ENCODE results near the gene ACOT12.
"Not testable (repeated sequence)": the region's sequence is repeated elsewhere in the genome, so short reads cannot be mapped to it uniquely, and the experiment has no call there.

ACOT12 gene

DNA sequence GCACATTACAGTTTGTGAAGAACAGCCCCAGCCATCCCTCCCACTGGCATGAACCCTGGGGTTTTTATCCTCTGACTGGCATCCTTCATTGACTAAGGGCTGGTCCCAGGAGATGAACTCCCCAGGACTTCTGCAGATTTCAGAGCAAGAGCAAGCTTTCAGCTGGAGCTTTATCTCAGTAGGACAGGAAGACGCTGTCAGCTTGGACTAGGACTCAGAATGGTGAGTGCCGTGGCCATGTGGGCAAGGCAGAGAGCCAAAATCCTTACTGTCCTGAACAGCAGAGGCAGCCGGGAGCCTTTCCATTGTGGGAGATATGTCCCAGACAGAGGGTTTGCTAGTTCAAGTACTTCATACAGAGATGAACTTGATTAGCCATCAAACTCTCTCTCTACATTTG, 3.2 kb upstream of the ACOT12 start:
- DNase-seq: no peak

DNA sequence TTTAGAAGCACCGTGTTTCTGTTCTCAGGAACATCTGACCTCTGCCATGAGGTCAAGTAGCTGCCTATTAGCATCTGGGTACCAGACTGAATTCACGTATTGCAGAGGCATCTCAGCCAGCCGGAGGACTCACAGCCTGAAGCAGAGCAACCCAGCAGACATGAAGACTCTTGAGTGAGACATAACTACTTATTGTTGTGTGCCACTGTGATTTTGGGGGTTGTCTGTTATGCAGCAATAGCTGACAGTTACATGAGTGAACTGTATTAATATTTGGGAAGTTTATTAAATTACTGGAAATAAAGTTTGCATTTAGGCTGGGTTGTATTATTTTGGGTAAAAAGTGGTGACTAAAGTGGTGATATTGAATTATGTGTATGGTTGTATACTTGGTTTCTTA, 1.3 kb upstream of the ACOT12 start:
- DNase-seq: no peak

DNA sequence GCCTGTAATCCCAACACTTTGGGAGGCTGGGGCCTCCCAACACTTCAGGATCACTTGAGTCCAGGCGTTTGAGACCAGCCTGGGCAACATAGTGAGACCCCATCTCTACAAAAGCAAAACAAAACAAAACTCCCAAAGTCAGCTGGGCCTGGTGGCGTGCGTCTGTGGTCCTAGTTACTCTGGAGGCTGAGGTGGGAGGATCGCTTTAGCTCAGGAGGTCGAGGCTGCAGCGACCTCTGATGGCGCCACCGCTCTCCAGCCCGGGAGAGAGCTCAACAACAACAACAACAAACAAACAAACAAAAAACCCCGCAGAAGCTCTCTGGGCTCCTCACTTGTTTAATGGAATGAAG, 528 bp downstream of the ACOT12 start:
- DNase-seq: no peak

DNA sequence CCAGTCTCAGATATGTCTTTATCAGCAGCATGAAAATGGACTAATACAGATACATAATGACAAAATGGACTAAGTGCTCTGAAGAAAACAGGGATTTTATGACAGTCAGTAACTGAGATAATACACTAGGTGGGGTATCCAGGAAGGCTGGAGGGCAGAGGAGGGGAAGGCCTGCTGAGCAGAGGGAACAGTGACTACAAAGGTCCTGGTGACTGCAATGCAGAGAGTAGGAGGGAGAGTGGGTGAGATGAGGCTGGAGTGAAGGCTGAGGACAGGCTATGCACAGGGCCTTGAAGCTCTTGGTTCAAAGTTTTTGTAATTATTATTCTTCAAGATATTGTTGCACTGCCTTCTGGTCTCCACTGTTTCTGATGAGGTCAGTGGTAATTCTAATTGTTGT, 4.9 kb downstream of the ACOT12 start:
- no peak for DNase-seq

DNA sequence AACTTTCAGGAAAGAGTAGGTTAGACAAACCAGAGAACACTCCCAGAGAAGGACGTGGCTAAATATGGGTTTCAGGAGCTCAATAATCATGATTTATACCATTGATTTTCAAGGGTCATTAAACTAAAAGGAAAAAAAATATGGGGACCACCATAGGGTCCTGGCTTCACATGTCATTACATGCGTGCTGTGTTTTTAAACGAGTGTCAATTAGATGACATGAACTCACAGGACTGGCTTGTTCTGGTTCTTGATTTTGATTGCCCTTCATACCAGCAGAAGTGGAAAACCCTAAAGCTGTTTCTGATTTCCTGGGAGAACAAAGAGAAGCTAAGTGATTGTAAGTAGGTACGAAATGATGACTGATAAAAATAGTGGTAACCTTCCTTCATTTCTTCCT, 5.8 kb downstream of the ACOT12 start:
- no peak for DNase-seq

DNA sequence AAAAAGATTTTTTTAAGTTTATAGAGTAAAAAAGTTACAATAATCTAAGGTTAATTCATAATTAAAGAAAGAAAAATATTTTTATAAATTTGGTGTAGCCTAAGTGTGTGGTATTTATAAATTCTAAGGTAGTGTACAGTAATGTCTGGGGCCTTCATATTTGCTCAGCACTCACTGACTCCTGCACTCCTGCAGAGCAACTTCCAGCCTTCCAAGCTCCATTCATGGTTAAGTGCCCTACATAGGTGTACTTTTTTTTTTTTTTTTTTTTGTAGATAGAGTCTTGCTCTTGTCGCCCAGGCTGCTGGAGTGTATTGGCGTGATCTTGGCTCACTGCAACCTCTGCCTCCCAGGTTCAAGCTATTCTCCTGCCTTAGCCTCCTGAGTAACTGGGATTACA, 10.1 kb downstream of the ACOT12 start:
- no peak for DNase-seq

DNA sequence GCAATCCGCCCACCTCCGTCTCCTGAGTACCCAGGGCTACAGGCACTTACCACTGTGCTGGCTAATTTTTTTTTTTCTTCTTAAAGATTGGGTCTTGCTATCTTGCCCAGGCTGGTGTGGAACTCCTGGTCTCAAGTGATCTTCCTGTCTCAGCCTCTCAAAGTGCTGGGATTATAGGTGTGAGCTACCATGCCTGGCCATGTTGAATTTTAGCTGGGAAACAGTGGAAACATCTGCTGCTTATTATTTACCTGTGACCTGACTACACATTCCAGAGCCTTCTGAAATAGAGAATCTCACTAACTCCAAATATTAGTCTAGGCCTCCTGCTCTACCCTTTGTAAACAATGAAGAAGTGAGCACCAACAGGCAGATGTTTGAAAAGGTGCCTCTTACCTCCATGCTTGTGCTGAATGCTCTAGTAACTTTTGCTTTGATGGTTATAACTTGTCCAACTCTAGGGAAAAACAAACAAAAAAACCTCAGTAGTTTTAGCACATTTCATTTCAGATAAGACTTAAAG, 22.5 kb downstream of the ACOT12 start:
- no peak for DNase-seq

DNA sequence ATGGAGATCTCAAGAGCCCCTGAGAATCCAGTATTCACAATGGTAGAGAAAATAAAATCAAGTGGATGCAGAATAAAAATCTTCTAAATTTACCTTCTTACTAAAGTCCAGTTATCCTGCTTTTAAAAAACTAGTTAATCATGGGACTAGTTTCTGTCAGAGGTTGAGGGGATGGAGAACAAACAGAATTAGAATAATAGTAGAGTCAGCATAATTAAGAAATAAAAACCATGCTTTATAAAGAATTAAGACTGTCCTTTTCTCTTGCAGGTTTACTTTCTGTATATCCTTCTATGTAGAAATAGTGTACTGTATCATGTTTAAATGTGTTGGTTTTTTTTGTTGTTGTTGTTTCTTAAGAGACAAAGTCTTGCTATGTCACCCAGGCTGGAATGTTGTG, 23.0 kb downstream of the ACOT12 start:
- DNase-seq: no peak

DNA sequence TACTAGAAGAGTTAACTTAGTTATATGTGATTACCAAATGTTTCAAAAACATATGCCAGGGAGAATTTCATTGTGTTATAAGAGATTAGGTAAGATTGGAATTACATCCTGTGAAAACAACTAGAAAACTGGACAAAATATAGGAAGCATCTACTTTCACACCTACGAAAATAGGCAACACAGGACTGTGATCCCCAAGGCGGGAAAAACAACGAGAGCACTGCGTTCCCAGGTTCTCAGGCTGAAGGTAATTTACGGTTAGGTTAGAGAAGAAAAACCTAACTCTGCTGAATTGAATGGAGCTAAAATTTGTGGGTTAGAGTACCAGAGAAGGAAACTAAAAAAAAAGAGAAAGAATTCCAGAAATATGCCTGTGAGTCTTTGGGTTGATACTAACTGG, 28.4 kb downstream of the ACOT12 start:
- DNase-seq: no peak

DNA sequence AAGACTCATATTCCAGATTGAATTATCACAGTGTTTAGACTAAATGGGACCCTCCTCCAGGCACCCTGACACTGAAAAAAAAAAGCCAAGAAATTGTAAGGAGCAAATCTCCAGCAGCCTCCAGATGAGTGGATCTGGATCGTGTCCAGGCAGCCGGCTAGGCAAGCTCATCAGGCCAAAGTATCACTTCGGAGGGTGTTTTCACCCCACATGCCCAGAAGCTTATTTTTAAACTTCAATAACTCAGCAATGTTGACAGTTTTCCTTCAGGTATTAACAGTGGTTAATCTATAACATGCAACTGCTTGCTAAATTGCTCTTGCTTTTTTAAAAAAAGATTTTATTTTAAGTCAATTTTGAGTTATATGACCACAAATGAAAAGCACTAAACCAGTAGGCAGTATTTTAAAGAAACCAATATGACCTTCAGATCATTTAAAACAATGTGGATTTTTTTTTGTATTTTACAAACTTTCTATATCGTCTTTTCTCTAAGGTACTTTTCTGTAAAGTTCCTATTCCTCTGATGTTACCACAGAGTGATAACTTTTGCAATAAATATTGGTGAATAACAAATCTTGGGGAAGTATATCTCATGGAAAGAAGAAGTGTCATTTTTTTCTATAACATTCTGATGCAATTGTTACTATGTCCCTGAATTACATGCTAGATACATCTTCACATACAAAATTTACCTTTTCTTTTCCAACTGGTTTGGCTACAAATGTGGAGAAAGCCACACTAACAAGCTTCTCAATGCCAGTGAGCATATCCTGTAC, 30.7 kb downstream of the ACOT12 start:
- no peak for DNase-seq

DNA sequence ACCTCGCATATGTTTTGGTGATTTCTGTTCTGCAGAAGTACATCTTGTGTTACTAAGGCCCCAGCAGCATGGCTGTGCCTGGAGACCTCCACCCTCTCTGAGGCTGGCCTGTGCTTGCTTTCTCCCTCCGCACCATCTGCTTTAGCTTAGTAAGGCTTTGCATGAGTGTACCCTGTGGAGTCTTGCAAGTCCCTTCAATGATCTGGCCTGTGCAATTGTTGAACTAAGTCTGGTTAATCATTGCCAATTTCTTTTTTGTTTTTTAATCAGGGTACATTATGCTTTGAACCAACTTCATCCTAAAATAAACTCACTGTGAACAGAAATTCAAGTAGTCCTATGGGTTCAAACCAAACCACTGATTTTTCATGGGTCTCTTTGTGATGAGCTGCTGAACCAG, 32.3 kb downstream of the ACOT12 start:
- no peak for DNase-seq

DNA sequence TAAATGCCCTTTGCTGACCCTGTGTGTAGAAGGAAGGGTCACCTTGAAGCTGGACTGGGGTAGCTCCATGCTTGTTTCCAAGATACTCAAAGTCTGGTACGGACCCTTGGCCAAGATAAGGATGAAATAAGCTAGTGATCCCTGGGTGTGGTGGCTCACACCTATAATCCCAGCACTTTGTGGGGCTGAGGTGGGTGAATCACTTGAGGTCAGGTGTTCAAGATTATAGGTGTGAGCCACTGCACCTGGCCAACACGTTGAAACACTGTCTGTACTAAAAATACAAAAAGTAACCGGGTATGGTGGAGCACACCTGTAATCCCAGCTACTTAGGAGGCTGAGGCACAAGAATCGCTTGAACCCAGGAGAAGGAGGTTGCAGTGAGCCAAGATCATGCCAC, 33.3 kb downstream of the ACOT12 start:
- no peak for DNase-seq

DNA sequence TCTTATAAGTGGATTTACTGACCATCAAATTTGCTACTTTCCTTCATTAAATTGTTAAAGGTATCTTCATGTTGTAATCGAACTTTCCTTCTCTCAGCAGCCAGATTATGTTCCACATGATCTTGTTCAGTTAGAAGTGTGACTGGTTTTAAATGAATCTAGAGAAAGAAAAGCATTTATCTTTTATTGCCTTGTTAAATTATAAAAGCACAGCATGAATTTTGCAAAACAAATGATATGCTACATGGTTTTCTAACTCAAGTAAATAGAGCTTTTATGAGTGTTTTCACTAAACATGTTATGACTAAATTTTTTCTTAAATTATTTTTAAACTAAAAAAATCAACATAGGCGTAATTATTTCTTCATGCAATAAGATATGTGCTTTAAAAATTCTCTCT, 34.1 kb downstream of the ACOT12 start:
- no peak for DNase-seq

DNA sequence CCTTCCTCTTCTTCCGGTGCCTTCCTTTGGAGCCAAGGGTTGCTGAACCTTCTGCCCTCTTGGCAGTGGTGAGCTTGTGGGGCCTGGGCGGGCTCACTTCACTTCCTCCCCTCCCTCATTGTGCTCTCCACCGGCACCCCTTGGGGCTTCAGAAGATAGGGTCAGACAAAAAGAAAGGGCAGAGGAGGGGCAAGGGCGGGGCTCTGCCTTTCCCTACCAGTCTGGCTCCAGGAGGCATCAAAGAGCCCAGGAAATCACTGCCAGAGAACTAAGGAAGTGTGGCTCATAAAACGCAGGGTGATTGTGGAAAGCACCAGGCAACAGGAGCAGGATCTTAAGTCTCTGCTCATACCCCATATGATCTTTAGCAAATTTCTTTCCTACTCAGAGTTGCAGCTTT, 34.8 kb downstream of the ACOT12 start:
- no peak for DNase-seq

DNA sequence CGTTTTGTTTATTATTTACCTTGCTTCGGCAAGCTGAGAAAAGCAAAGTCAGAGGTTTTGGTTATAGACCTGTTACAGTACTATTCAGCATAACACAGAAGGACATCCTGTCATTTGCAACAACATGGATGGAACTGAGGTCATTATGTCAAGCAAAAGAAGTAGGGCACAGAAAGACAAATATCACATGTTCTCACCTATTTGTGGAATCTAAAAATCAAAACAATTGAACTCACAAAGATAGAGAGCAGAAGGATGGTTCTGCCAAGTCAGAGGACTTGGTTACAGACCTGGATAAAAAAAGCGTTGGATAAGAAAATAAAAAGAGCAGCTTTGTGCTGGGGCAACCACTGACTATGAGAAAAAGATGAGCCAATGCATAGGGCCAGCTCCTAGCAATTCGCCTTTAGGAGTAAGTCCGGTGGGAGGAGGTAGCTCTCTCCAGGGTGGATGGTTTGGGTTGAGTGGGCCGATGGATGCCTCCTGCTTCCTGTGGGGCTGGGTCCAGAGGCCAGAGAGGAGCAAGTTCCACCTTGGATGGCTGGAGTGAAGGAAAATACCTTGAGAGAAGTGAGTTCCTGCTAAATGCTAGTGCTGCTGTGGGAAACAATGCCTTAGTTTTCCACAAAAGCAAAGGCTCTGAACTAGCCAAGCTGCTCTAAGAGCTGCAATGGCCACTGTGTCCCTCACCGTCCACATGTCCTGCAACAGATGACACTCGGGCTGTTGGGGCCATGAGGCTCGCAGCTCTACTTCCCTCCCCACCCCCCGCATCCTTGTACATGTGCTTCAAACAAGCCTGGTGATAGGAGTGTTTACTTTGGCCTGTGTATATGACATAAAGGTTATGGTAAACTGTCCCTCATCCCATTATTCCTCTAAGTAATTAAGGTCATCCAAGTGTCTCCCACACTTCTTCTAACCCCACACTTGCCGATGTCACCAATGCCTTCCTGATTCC, 38.4 kb downstream of the ACOT12 start:
- DNase-seq: no peak

DNA sequence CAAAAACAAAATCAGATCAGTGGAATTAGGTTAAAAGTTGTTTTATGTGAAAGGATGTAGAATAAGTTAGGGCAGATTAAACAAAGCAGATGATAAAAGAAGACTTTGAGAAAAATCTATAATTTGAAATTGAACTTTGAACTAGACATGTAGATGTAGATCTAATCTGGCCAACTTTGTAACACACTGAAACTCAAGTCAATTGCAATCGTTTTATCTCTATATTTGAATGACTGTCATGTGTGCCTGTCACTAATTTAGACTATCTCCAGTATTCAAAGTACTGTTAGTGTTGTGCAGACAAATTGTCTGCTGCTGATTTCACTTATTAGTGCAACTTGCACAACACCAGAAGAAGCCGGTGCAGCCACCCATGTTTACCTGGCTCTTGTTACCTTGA, 39.8 kb downstream of the ACOT12 start:
- no peak for DNase-seq

DNA sequence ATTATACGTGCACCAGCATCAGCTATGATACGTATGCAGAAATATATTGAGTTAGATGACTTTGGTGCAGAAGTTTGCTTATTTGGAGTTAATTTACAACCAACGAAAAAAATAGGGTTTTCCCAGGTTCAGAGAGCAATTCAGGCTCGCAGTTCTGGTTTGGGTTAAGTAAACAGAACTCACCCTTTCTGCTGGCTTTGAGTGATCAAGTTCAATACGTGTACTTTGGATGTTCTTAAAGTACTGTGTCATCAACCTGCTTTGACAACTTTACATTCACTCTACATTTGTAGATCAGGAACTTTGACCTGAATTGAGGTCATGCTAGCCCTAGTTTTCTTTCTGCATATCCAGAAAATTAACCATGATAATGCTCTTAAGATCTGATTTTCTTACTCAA, 40.7 kb downstream of the ACOT12 start:
- DNase-seq: no peak

DNA sequence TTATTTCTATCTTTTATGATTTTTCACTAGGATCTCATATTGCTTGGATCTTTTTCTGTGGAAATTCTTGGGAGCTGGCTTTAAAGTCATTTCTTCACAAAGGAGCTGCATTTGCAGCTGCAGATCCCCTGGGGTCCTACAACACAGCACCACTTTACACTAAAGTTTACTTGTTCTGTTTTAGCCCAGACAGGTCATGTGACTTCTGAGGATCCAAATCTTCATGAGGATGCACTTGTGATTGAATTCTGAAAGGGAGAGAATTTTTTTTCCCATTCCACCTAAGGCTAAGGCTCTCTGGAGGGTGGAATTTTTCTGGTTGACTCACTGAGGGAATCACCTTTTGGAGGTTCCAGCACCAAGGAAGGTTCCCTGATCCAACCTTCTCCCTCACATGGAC, 43.4 kb downstream of the ACOT12 start:
- DNase-seq: no peak

DNA sequence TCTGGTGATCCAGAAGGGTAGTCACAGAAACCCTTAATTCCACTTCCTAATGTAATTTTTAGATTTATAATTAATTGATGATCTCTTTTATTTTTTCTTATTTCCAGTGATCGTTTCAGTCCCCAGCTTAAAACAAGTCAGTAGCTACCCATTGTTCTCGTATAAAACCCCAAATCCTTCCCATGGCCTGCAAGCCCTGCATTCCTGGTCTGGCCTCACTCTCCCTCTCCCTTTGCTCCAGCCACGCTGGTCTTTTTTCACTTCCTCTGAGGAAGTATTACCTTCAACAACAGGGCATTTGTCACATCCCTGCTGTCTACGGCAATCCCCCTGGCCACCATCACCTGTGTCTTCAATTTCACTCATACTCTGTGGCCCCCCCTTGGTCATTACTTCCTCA, 44.8 kb downstream of the ACOT12 start:
- DNase-seq: no peak

DNA sequence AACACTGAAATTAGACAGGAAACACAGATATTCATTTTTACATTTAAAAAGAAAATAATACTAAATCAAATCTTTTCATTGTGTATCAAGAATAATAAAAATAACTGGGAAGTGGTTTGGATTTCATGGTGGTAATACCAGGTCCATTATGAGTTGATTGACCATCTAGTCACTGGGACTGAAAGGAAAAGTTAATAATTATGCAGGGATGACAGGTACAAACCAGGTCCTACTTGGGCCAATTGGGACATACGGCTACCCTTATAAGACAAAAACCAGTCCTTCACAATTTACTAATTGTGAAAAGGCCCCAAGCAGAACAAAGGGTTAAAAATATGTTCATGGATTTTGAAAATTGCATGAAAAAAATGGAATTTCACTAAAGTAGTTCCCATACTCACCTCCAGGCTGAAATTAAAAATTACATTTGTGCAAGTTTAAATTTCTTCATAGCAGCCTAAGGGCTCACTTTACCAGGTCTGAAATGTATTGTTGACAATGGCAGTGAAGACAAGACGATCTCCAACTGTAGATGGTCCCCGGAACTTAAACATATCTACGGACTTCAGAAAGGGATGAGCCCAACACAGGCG, 48.4 kb downstream of the ACOT12 start:
- no peak for DNase-seq

DNA sequence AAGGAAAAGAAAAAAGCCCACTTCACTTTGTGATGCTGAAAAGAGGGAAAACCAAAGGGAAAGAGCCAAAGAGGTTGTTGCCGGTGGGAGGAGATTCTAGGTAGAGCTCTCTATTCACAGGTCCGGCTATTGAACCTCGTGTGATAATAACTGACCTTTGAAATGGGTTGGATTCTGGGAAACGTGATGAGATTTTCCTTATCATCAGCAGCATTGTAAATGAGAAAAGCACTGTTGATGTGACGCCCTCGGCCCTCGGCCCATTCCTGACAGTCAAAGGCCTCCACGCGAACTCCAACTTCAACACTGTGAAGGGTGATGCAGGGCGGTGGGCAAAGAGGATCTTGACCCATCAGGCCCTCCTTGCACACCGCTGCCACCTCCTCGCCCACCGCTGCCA, 49.2 kb downstream of the ACOT12 start:
- no peak for DNase-seq

DNA sequence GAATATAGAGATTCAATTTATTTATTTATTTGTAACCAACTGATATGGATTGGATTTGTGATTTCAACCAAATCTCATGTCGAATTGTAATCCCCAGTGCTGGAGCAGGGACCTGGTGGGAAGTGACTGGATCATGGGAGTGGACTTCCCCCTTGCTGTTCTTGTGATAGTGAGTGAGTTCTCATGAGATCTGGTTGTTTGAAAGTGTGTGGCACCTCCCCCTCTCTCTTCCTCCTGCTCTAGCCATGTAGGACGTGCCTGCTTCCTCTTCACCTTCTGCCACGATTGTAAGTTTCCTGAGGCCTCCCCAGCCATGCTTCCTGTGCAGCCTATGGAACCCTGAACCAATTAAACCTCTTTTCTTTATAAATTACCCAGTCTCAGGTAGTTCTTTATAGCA, 55.7 kb downstream of the ACOT12 start:
- DNase-seq: not testable (repeated sequence)

DNA sequence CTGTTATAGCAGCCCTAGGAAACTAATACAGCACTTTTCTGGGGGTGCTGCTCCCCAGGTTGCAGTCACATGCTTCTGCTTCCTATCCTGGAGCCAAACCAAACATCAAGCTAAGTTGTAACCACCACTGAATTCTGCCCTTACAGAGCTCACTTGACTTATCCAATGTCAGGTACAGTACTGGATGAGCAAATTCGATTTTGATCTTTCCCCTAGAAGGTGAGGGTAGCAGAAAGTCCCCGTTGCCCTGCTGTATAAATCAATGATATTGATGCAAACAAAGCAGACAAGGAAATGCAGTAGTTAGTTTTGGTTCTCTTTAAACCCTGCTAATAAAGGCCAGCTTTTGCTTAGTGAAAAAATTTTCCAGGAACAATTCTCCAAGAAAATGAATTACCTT, 56.1 kb downstream of the ACOT12 start:
- no peak for DNase-seq

DNA sequence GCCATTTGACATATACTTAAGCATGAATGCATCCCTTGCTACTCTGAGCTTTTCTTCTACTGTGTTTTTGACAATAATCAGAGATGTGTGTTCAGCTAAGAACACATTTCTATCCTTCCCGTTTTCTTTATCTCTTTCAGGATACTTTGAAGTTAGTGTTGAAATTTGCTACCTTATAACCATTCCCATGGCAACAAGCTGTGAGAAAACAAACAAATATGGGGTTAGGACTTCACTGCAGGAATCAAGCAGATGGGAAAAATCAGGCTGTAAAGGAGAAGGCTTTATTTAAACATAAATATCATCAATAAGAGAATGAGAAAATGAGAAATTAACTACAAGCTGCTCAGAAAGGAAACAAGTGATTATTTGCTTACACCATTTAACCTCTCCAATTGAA, 57.4 kb downstream of the ACOT12 start:
- no peak for DNase-seq

All from activated T-cell treated with anti-CD3 and anti-CD28 coated beads, Interleukin-2, amount 50 U/mL, for 1 hour (primary cell).